Fibroblast of lung (primary cell): ENCODE measurements around the gene CEP85. TPM values are rescaled to one million over a fixed set of nuclear protein-coding genes. Genes with fewer than 3 reads are reported as not detected.
A peak's percentile ranks its signal among the peaks of the same experiment; 100 is the strongest.

Source experiments
- DNase-seq, 2 donors: peaks; one replicate each; pipeline versions ENCODE4 v3.0.0 to v3.0.0-alpha.2; 2010; ENCODE audit warnings: low read depth in 2 of 2
- H2AFZ ChIP-seq: 2 replicates; pipeline ENCODE4 v1.5.1; 2012; ENCODE audit warnings: low read length, control low read depth, inconsistent platforms
- H3K27ac ChIP-seq: 2 replicates; pipeline ENCODE4 v1.5.1; 2011; ENCODE audit warnings: low read length, control low read depth; ENCODE audit not compliant: insufficient read depth
- H3K27me3 ChIP-seq: 2 replicates; pipeline ENCODE4 v1.5.1; 2011; ENCODE audit warnings: mild to moderate bottlenecking, low read length; ENCODE audit not compliant: control insufficient read depth, insufficient read depth
- H3K36me3 ChIP-seq: 2 replicates; pipeline ENCODE4 v1.5.1; 2011; ENCODE audit warnings: low read length; ENCODE audit not compliant: control insufficient read depth, insufficient read depth
- H3K4me1 ChIP-seq: 2 replicates; pipeline ENCODE4 v1.5.1; 2011; ENCODE audit warnings: low read length; ENCODE audit not compliant: control insufficient read depth, insufficient read depth; ENCODE audit errors: extremely low read depth
- H3K4me2 ChIP-seq: 2 replicates; pipeline ENCODE4 v1.5.1; 2011; ENCODE audit warnings: low read length, control low read depth; ENCODE audit not compliant: insufficient read depth; ENCODE audit errors: extremely low read depth
- H3K4me3 ChIP-seq, 4 experiments: fragments of 200-600 bp in 1 of 4; sonication (generic) in 1 of 4; replicated peaks in 1 of 4; 2 replicates each; pipeline ENCODE4 v1.5.1; 2011 to 2016; ENCODE audit warnings: low read length in 4 of 4, low read depth in 3 of 4, mild to moderate bottlenecking in 3 of 4, control low read depth in 2 of 4, inconsistent platforms in 1 of 4, mixed read lengths in 1 of 4; ENCODE audit not compliant: insufficient read depth in 1 of 4; ENCODE audit errors: control extremely low read depth in 1 of 4
- H3K79me2 ChIP-seq: 2 replicates; pipeline ENCODE4 v1.5.1; 2012; ENCODE audit warnings: mild to moderate bottlenecking, low read length, inconsistent platforms; ENCODE audit not compliant: control insufficient read depth, insufficient read depth
- H3K9ac ChIP-seq: 2 replicates; pipeline ENCODE4 v1.5.1; 2011; ENCODE audit warnings: mild to moderate bottlenecking, low read length, control low read depth; ENCODE audit not compliant: insufficient read depth
- H3K9me3 ChIP-seq: 2 replicates; pipeline ENCODE4 v1.5.1; 2012; ENCODE audit warnings: low read depth, low read length; ENCODE audit not compliant: control insufficient read depth, insufficient read depth
- H4K20me1 ChIP-seq: 2 replicates; pipeline ENCODE4 v1.5.1; 2011; ENCODE audit warnings: low read length; ENCODE audit not compliant: control insufficient read depth, insufficient read depth; ENCODE audit errors: extremely low read depth
- CTCF ChIP-seq, 2 donors: IDR thresholded peaks in 1 of 2; conservative IDR thresholded peaks in 1 of 2; 1 replicate in 1 of 2; 2 replicates in 1 of 2; pipeline ENCODE4 v1.5.1; 2011 to 2012; ENCODE audit warnings: low read length in 2 of 2, control low read depth in 1 of 2, inconsistent platforms in 1 of 2, low read depth in 1 of 2, mild to moderate bottlenecking in 1 of 2
- EZH2 ChIP-seq: IDR thresholded peaks from 2 replicates; pipeline ENCODE4 v1.5.1; 2012; ENCODE audit warnings: low read length, control low read depth, mild to moderate bottlenecking; ENCODE audit errors: missing control alignments
- polyA plus RNA-seq, 2 donors: library from polyadenylated mRNA; depleted of rRNA in 1 of 2; stranded (reverse) in 1 of 2; unstranded in 1 of 2; fragments of >200 nt; gene quantifications; 2 replicates each; pipeline ENCODE4 v1.2.1, GENCODE V29; 2011 to 2012; ENCODE audit warnings: missing spikeins in 1 of 2
- total RNA-seq: library from RNA; depleted of rRNA; stranded (reverse); fragments of >200 nt; gene quantifications from 2 replicates; pipeline ENCODE4 v1.2.1, GENCODE V29; 2014

The CEP85 gene
- total and polyA plus RNA-seq, 2 donors (not counting 1 experiment from before 2014, with no cell fraction given), result 4.7 to 6.9 TPM

- Histone ChIP-seq H2AFZ (peak within 1 kb of the TSS; percentile 34), H3K27ac (peak within 1 kb of the TSS; percentile 84), H3K27me3 (no peaks in the 10 kb centered on the region), H3K4me2 (peak within 1 kb of the TSS; percentile 91), H3K4me3 (peak within 1 kb of the TSS; percentile 71 to 96 (median 78)), H3K9me3 (no peaks in the 10 kb centered on the region), H3K36me3 (peaks cover 11% of the 10 kb centered on the region), H3K9ac (peak within 1 kb of the TSS; percentile 77), H3K79me2 (peaks cover 39% of the 10 kb centered on the region), H4K20me1 (no peaks in the 10 kb centered on the region), H3K4me1 (peaks cover 69% of the 10 kb centered on the region)
- TF ChIP-seq CTCF (conservative IDR thresholded peaks at IDR 0.05 in 1 of 2, IDR thresholded peaks at IDR 0.05 in 1 of 2; ENCODE audit: low read depth in 1 of 2, low read length in 2 of 2) (peak; percentile 46 to 61), EZH2 (no peak)
- DNase-seq, result peak; percentile 82 to 85
Observed at GRCh38 chr1:26279456-26280332, 45.7 kb downstream of the CEP85 start, which contains the start of gene SH3BGRL3. Gene SH3BGRL3 (plus strand): TSS chr1:26280086. CDS start chr1:26280156, 70 bp downstream.

GRCh38 chr1:26280333-26281042, 46.5 kb downstream of the CEP85 start:
- peak overlapping the region; percentile 84 for H3K27ac ChIP-seq
- no peak for TF ChIP-seq EZH2
- TF ChIP-seq CTCF (conservative IDR thresholded peaks at IDR 0.05 in 1 of 2, IDR thresholded peaks at IDR 0.05 in 1 of 2; ENCODE audit: low read depth in 1 of 2, low read length in 2 of 2), result no peak
- no peak overlapping the region for H2AFZ ChIP-seq
- no peaks in the 10 kb centered on the region for H4K20me1 ChIP-seq
- H3K79me2 ChIP-seq, result peaks cover 39% of the 10 kb centered on the region
- H3K4me3 ChIP-seq, result peak overlapping the region; percentile 63 to 96 (median 75)
- no peaks in the 10 kb centered on the region for H3K9me3 ChIP-seq
- H3K9ac ChIP-seq, result peak overlapping the region; percentile 77
- no peaks in the 10 kb centered on the region for H3K27me3 ChIP-seq
- peak in 1 of 2 donors; percentile 53 for DNase-seq
- peaks cover 14% of the 10 kb centered on the region for H3K36me3 ChIP-seq
- peaks cover 72% of the 10 kb centered on the region for H3K4me1 ChIP-seq
- peak overlapping the region; percentile 91 for H3K4me2 ChIP-seq
